WTC11 (cell line): ENCODE measurements around the gene AADAT. TPM values are rescaled to one million over a fixed set of nuclear protein-coding genes. Genes with fewer than 3 reads are reported as not detected.
A peak's percentile ranks its signal among the peaks of the same experiment; 100 is the strongest.

Source experiments
- CBFB ChIP-seq: sonication (generic); formaldehyde crosslinking; IDR thresholded peaks from 2 replicates; pipeline ENCODE4 v1.8.1; 2022; ENCODE audit warnings: mild to moderate bottlenecking, low read depth, missing genetic modification reagents
- CREM ChIP-seq: sonication (generic); formaldehyde crosslinking; IDR thresholded peaks from 2 replicates; pipeline ENCODE4 v1.8.1; 2022; ENCODE audit warnings: mild to moderate bottlenecking, missing genetic modification reagents, moderate library complexity
- EMX1 ChIP-seq: fragments of 250-450 bp; sonication (Bioruptor Pico); IDR thresholded peaks from 2 replicates; pipeline ENCODE4 v1.8.0; 2021; ENCODE audit warnings: mild to moderate bottlenecking
- ERG ChIP-seq: fragments of 250-450 bp; sonication (Bioruptor Pico); IDR thresholded peaks from 2 replicates; pipeline ENCODE4 v1.8.0; 2021; ENCODE audit warnings: mild to moderate bottlenecking
- ESRRA ChIP-seq: sonication (generic); formaldehyde crosslinking; IDR thresholded peaks from 2 replicates; pipeline ENCODE4 v1.8.1; 2022; ENCODE audit warnings: mild to moderate bottlenecking, missing genetic modification reagents, borderline replicate concordance
- FOXP1 ChIP-seq: sonication (generic); formaldehyde crosslinking; IDR thresholded peaks from 2 replicates; pipeline ENCODE4 v1.8.0; 2022; ENCODE audit warnings: missing genetic modification reagents, mild to moderate bottlenecking, moderate library complexity, borderline replicate concordance
- GABPB1 ChIP-seq: sonication (generic); formaldehyde crosslinking; IDR thresholded peaks from 2 replicates; pipeline ENCODE4 v1.8.1; 2023; ENCODE audit warnings: mild to moderate bottlenecking, missing genetic modification reagents
- HMGA2 ChIP-seq: fragments of 250-450 bp; sonication (Bioruptor Pico); IDR thresholded peaks from 2 replicates; pipeline ENCODE4 v1.4.0; 2021; ENCODE audit warnings: mild to moderate bottlenecking, moderate library complexity
- IRF1 ChIP-seq: sonication (generic); formaldehyde crosslinking; IDR thresholded peaks from 2 replicates; pipeline ENCODE4 v1.8.0; 2023; ENCODE audit warnings: missing genetic modification reagents
- IRF2 ChIP-seq: sonication (generic); formaldehyde crosslinking; IDR thresholded peaks from 2 replicates; pipeline ENCODE4 v1.8.0; 2022; ENCODE audit warnings: low read depth, missing genetic modification reagents, borderline replicate concordance
- KAT7 ChIP-seq: sonication (generic); formaldehyde crosslinking; IDR thresholded peaks from 2 replicates; pipeline ENCODE4 v1.8.1; 2023; ENCODE audit warnings: missing genetic modification reagents, mild to moderate bottlenecking, borderline replicate concordance
- NR1H2 ChIP-seq: sonication (generic); formaldehyde crosslinking; IDR thresholded peaks from 2 replicates; pipeline ENCODE4 v1.9.0; 2021; ENCODE audit warnings: mild to moderate bottlenecking, moderate library complexity, missing genetic modification reagents
- NR2C2 ChIP-seq: sonication (generic); formaldehyde crosslinking; IDR thresholded peaks from 2 replicates; pipeline ENCODE4 v1.8.0; 2022; ENCODE audit warnings: mild to moderate bottlenecking, missing genetic modification reagents
- OVOL2 ChIP-seq: fragments of 250-450 bp; sonication (Bioruptor Pico); IDR thresholded peaks from 2 replicates; pipeline ENCODE4 v1.9.0; 2021; ENCODE audit warnings: mild to moderate bottlenecking, borderline replicate concordance
- RELA ChIP-seq: sonication (generic); formaldehyde crosslinking; IDR thresholded peaks from 2 replicates; pipeline ENCODE4 v1.8.1; 2022; ENCODE audit warnings: missing genetic modification reagents, mild to moderate bottlenecking, borderline replicate concordance
- SMAD4 ChIP-seq: sonication (generic); formaldehyde crosslinking; IDR thresholded peaks from 2 replicates; pipeline ENCODE4 v1.8.0; 2022; ENCODE audit warnings: mild to moderate bottlenecking, missing genetic modification reagents
- SP1 ChIP-seq: sonication (generic); formaldehyde crosslinking; conservative IDR thresholded peaks from 2 replicates; pipeline ENCODE4 v1.8.1; 2022; ENCODE audit warnings: missing genetic modification reagents
- TEAD4 ChIP-seq: sonication (generic); formaldehyde crosslinking; IDR thresholded peaks from 2 replicates; pipeline ENCODE4 v1.8.0; 2022; ENCODE audit warnings: mild to moderate bottlenecking, missing genetic modification reagents
- USF2 ChIP-seq: sonication (generic); formaldehyde crosslinking; IDR thresholded peaks from 2 replicates; pipeline ENCODE4 v1.8.1; 2023; ENCODE audit warnings: mild to moderate bottlenecking, missing genetic modification reagents, moderate library complexity
- ZNF263 ChIP-seq: sonication (generic); formaldehyde crosslinking; IDR thresholded peaks from 2 replicates; pipeline ENCODE4 v1.8.1; 2022; ENCODE audit warnings: low read depth, mild to moderate bottlenecking, moderate library complexity, missing genetic modification reagents
- ZNF416 ChIP-seq: fragments of 250-450 bp; sonication (Bioruptor Pico); IDR thresholded peaks from 2 replicates; pipeline ENCODE4 v1.9.0; 2021; ENCODE audit warnings: mild to moderate bottlenecking, inconsistent platforms
- ZNF671 ChIP-seq: fragments of 250-450 bp; sonication (Bioruptor Pico); IDR thresholded peaks from 2 replicates; pipeline ENCODE4 v1.8.0; 2021; ENCODE audit warnings: mild to moderate bottlenecking
- total RNA-seq: library from RNA; stranded (reverse); gene quantifications from 3 replicates; pipeline ENCODE4 v1.2.3, GENCODE V29; 2021
- TF ChIP-seq, protein P1 (sequence below): sonication (generic); formaldehyde crosslinking; IDR thresholded peaks from 2 replicates; pipeline ENCODE4 v1.8.1; 2023; ENCODE audit warnings: mild to moderate bottlenecking, missing genetic modification reagents, borderline replicate concordance
- TF ChIP-seq, protein P2 (sequence below): fragments of 250-450 bp; sonication (Bioruptor Pico); IDR thresholded peaks from 2 replicates; pipeline ENCODE4 v1.9.0; 2021; ENCODE audit warnings: mild to moderate bottlenecking, borderline replicate concordance
- TF ChIP-seq, protein P3 (sequence below): sonication (generic); formaldehyde crosslinking; IDR thresholded peaks from 2 replicates; pipeline ENCODE4 v1.8.1; 2023; ENCODE audit warnings: mild to moderate bottlenecking, missing genetic modification reagents

The AADAT gene
- total RNA-seq, 1 experiment from 2014 or later = 12.3 TPM

- TF ChIP-seq CREM (peak; percentile 69; the same call in 1 of the 2 replicates), NR1H2 (CRISPR knock-in tag) (no peak), KAT7 (CRISPR knock-in tag) (peak; percentile 64; the same call in 1 of the 2 replicates), IRF1 (CRISPR knock-in tag) (no peak), CBFB (0 out of 2 replicates have a peak, but pooled peaks have one; percentile 51), IRF2 (no peak), ZNF671 (no peak), RELA (0 out of 2 replicates have a peak, but pooled peaks have one; percentile 11), ZNF416 (CRISPR knock-in tag) (no peak), USF2 (CRISPR knock-in tag) (no peak), ZNF263 (CRISPR knock-in tag) (no peak), NR2C2 (CRISPR knock-in tag) (no peak), SP1 (CRISPR knock-in tag) (peak; percentile 93), ESRRA (CRISPR knock-in tag) (0 out of 2 replicates have a peak, but pooled peaks have one; percentile 42), FOXP1 (CRISPR knock-in tag) (no peak; the same call in 1 of the 2 replicates), HMGA2 (CRISPR knock-in tag) (no peak), OVOL2 (CRISPR knock-in tag) (no peak), GABPB1 (CRISPR knock-in tag) (0 out of 2 replicates have a peak, but pooled peaks have one; percentile 29), ERG (CRISPR knock-in tag) (no peak), TEAD4 (CRISPR knock-in tag) (no peak), SMAD4 (no peak), EMX1 (no peak)
- TF ChIP-seq, protein P1, sequence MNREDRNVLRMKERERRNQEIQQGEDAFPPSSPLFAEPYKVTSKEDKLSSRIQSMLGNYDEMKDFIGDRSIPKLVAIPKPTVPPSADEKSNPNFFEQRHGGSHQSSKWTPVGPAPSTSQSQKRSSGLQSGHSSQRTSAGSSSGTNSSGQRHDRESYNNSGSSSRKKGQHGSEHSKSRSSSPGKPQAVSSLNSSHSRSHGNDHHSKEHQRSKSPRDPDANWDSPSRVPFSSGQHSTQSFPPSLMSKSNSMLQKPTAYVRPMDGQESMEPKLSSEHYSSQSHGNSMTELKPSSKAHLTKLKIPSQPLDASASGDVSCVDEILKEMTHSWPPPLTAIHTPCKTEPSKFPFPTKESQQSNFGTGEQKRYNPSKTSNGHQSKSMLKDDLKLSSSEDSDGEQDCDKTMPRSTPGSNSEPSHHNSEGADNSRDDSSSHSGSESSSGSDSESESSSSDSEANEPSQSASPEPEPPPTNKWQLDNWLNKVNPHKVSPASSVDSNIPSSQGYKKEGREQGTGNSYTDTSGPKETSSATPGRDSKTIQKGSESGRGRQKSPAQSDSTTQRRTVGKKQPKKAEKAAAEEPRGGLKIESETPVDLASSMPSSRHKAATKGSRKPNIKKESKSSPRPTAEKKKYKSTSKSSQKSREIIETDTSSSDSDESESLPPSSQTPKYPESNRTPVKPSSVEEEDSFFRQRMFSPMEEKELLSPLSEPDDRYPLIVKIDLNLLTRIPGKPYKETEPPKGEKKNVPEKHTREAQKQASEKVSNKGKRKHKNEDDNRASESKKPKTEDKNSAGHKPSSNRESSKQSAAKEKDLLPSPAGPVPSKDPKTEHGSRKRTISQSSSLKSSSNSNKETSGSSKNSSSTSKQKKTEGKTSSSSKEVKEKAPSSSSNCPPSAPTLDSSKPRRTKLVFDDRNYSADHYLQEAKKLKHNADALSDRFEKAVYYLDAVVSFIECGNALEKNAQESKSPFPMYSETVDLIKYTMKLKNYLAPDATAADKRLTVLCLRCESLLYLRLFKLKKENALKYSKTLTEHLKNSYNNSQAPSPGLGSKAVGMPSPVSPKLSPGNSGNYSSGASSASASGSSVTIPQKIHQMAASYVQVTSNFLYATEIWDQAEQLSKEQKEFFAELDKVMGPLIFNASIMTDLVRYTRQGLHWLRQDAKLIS (CRISPR knock-in tag) = no peak
- TF ChIP-seq, protein P2, sequence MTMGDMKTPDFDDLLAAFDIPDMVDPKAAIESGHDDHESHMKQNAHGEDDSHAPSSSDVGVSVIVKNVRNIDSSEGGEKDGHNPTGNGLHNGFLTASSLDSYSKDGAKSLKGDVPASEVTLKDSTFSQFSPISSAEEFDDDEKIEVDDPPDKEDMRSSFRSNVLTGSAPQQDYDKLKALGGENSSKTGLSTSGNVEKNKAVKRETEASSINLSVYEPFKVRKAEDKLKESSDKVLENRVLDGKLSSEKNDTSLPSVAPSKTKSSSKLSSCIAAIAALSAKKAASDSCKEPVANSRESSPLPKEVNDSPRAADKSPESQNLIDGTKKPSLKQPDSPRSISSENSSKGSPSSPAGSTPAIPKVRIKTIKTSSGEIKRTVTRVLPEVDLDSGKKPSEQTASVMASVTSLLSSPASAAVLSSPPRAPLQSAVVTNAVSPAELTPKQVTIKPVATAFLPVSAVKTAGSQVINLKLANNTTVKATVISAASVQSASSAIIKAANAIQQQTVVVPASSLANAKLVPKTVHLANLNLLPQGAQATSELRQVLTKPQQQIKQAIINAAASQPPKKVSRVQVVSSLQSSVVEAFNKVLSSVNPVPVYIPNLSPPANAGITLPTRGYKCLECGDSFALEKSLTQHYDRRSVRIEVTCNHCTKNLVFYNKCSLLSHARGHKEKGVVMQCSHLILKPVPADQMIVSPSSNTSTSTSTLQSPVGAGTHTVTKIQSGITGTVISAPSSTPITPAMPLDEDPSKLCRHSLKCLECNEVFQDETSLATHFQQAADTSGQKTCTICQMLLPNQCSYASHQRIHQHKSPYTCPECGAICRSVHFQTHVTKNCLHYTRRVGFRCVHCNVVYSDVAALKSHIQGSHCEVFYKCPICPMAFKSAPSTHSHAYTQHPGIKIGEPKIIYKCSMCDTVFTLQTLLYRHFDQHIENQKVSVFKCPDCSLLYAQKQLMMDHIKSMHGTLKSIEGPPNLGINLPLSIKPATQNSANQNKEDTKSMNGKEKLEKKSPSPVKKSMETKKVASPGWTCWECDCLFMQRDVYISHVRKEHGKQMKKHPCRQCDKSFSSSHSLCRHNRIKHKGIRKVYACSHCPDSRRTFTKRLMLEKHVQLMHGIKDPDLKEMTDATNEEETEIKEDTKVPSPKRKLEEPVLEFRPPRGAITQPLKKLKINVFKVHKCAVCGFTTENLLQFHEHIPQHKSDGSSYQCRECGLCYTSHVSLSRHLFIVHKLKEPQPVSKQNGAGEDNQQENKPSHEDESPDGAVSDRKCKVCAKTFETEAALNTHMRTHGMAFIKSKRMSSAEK = no peak
- TF ChIP-seq, protein P3, sequence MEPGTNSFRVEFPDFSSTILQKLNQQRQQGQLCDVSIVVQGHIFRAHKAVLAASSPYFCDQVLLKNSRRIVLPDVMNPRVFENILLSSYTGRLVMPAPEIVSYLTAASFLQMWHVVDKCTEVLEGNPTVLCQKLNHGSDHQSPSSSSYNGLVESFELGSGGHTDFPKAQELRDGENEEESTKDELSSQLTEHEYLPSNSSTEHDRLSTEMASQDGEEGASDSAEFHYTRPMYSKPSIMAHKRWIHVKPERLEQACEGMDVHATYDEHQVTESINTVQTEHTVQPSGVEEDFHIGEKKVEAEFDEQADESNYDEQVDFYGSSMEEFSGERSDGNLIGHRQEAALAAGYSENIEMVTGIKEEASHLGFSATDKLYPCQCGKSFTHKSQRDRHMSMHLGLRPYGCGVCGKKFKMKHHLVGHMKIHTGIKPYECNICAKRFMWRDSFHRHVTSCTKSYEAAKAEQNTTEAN (CRISPR knock-in tag) = no peak
Measured at GRCh38 chr4:170026253-170027021, 63.3 kb downstream of the AADAT start, which contains the start of gene MFAP3L (continued).
